Panc1 (cell line): ENCODE results near the gene CNTN5. TPM values are rescaled to one million over a fixed set of nuclear protein-coding genes. Genes with fewer than 3 reads are reported as not detected.

Experiments
- ATAC-seq: fragments of 200-7000 bp; cut with Tn5 transposase; 2 replicates; pipeline ENCODE4 v1.9.1; 2020; ENCODE audit warnings: mild to moderate bottlenecking, moderate library complexity
- BruUV-seq: library from RNA; stranded (reverse); fragments of 400-500 nt; replicated peaks from 2 replicates; lab custom pipeline; 2021; lab: Mats Ljungman, UMichigan
- CTCF ChIA-PET: fragments of 300-600 bp; sonication (Branson Sonifier 250); formaldehyde crosslinking; loops from one replicate; lab custom pipeline; 2022; ENCODE audit warnings: antibody characterized with exemption; lab: Charles Lee
- POLR2A ChIA-PET: fragments of 300-600 bp; sonication (Branson Sonifier 250); formaldehyde crosslinking; loops from one replicate; lab custom pipeline; 2022; ENCODE audit warnings: antibody characterized with exemption; lab: Charles Lee
- DNase-seq: peaks from one replicate; pipeline ENCODE4 v3.0.0-alpha.2; 2010; ENCODE audit warnings: low read depth, low spot score
- H3K27ac ChIP-seq: 2 replicates; pipeline ENCODE4 v1.5.1; 2011; ENCODE audit warnings: mild to moderate bottlenecking, low read length, inconsistent platforms
- H3K27me3 ChIP-seq: fragments of 200-500 bp; sonication (Bioruptor generic); 2 replicates; pipeline ENCODE4 v1.6.0; 2014; ENCODE audit warnings: low read length, inconsistent platforms; ENCODE audit not compliant: control insufficient read depth, insufficient read depth
- H3K36me3 ChIP-seq: fragments of 200-500 bp; sonication (Bioruptor generic); 2 replicates; pipeline ENCODE4 v1.5.1; 2014; ENCODE audit warnings: inconsistent platforms, mild to moderate bottlenecking, low read length, moderate library complexity; ENCODE audit not compliant: control insufficient read depth, insufficient read depth
- H3K4me1 ChIP-seq: 2 replicates; pipeline ENCODE4 v1.5.1; 2011; ENCODE audit warnings: inconsistent platforms, mild to moderate bottlenecking, low read length, moderate library complexity; ENCODE audit not compliant: control insufficient read depth, insufficient read depth
- H3K4me3 ChIP-seq, 2 experiments: 2 replicates each; pipeline ENCODE4 v1.5.1; 2011 to 2012; ENCODE audit warnings: low read depth in 2 of 2, low read length in 2 of 2, mild to moderate bottlenecking in 2 of 2, inconsistent platforms in 1 of 2, moderate library complexity in 1 of 2
- H3K9me3 ChIP-seq: fragments of 200-500 bp; sonication (Bioruptor generic); 2 replicates; pipeline ENCODE4 v1.5.1; 2014; ENCODE audit warnings: low read depth, mild to moderate bottlenecking, inconsistent platforms, low read length, moderate library complexity; ENCODE audit not compliant: control insufficient read depth, insufficient read depth
- POLR2AphosphoS5 ChIP-seq: IDR thresholded peaks from 2 replicates; pipeline ENCODE4 v1.6.1; 2012; ENCODE audit warnings: mild to moderate bottlenecking, low read depth, low read length, moderate library complexity
- SIN3A ChIP-seq: IDR thresholded peaks from 2 replicates; pipeline ENCODE4 v1.6.1; 2012; ENCODE audit warnings: low read depth, mild to moderate bottlenecking, low read length, moderate library complexity, borderline replicate concordance; ENCODE audit not compliant: insufficient read depth
- TCF7L2 ChIP-seq: IDR thresholded peaks from 2 replicates; pipeline ENCODE4 v1.6.1; 2011; ENCODE audit warnings: mild to moderate bottlenecking, low read depth, low read length, inconsistent platforms
- in situ Hi-C: cut with HindIII; loops from 2 replicates; pipeline ENCODE4 v1.10.0; 2016; ENCODE audit warnings: low sequenced_read_pairs, low pct_unique_long_range_greater_than_20kb
- intact Hi-C: fragments of 100-400 bp; cut with micrococcal nuclease; formaldehyde crosslinking; loops from one replicate; pipeline ENCODE4 v1.10.0; 2022; ENCODE audit not compliant: unreplicated experiment
- total RNA-seq: library from RNA; stranded (reverse); gene quantifications from one replicate; pipeline ENCODE4 v1.2.1, GENCODE V29; 2021; ENCODE audit not compliant: unreplicated experiment
- TF ChIP-seq, protein P1 (sequence below): fragments of 450-650 bp; IDR thresholded peaks from 2 replicates; pipeline ENCODE4 v1.5.1; 2017; ENCODE audit warnings: mild to moderate bottlenecking
- TF ChIP-seq, protein P2 (sequence below), 2 experiments: IDR thresholded peaks; 2 replicates each; pipeline ENCODE4 v1.6.1; 2011 to 2012; ENCODE audit warnings: low read depth in 2 of 2, control low read depth in 1 of 2, low read length in 1 of 2, mild to moderate bottlenecking in 1 of 2, moderate library complexity in 1 of 2; ENCODE audit not compliant: insufficient read depth in 1 of 2

CNTN5 gene
- total RNA-seq, 1 experiment from 2014 or later = not detected

DNA sequence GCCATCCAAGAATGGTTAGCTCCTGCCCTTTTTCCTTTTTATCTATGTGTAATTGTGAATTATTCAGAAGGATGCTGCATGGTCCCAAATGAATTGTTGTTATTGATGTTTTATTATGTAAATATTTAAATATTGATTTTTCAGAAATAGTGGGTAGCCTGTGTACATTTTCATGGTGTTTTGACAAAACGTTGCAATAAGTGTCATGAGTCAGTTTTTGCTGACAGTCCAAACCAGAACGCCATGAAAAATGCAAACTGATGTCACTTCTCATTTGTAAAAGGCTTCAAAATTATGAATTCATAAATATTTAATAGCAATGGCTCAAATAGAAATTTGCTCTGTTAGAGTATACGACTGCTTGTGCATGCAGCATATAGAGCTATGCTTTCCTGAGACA lies 422.5 kb downstream of the CNTN5 start:
- H3K27ac ChIP-seq = no peak overlapping the region
- H3K36me3 ChIP-seq = no peaks in the 10 kb centered on the region
- in situ Hi-C loops (no loop called here), intact Hi-C loops (no loop called here)
- no peak overlapping the region for H3K4me3 ChIP-seq
- DNase-seq (no peak), ATAC-seq (no peak)
- no peaks in the 10 kb centered on the region for H3K9me3 ChIP-seq
- TF ChIP-seq, protein P1, sequence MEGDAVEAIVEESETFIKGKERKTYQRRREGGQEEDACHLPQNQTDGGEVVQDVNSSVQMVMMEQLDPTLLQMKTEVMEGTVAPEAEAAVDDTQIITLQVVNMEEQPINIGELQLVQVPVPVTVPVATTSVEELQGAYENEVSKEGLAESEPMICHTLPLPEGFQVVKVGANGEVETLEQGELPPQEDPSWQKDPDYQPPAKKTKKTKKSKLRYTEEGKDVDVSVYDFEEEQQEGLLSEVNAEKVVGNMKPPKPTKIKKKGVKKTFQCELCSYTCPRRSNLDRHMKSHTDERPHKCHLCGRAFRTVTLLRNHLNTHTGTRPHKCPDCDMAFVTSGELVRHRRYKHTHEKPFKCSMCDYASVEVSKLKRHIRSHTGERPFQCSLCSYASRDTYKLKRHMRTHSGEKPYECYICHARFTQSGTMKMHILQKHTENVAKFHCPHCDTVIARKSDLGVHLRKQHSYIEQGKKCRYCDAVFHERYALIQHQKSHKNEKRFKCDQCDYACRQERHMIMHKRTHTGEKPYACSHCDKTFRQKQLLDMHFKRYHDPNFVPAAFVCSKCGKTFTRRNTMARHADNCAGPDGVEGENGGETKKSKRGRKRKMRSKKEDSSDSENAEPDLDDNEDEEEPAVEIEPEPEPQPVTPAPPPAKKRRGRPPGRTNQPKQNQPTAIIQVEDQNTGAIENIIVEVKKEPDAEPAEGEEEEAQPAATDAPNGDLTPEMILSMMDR = no peak
- TF ChIP-seq SIN3A (no peak), TCF7L2 (no peak), POLR2AphosphoS5 (no peak)
- TF ChIP-seq, protein P2, sequence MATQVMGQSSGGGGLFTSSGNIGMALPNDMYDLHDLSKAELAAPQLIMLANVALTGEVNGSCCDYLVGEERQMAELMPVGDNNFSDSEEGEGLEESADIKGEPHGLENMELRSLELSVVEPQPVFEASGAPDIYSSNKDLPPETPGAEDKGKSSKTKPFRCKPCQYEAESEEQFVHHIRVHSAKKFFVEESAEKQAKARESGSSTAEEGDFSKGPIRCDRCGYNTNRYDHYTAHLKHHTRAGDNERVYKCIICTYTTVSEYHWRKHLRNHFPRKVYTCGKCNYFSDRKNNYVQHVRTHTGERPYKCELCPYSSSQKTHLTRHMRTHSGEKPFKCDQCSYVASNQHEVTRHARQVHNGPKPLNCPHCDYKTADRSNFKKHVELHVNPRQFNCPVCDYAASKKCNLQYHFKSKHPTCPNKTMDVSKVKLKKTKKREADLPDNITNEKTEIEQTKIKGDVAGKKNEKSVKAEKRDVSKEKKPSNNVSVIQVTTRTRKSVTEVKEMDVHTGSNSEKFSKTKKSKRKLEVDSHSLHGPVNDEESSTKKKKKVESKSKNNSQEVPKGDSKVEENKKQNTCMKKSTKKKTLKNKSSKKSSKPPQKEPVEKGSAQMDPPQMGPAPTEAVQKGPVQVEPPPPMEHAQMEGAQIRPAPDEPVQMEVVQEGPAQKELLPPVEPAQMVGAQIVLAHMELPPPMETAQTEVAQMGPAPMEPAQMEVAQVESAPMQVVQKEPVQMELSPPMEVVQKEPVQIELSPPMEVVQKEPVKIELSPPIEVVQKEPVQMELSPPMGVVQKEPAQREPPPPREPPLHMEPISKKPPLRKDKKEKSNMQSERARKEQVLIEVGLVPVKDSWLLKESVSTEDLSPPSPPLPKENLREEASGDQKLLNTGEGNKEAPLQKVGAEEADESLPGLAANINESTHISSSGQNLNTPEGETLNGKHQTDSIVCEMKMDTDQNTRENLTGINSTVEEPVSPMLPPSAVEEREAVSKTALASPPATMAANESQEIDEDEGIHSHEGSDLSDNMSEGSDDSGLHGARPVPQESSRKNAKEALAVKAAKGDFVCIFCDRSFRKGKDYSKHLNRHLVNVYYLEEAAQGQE (IDR thresholded peaks at IDR 0.05; ENCODE audit: insufficient read depth in 1 of 2, low read depth in 2 of 2, low read length in 1 of 2) = no peak
- no TSS peak for BruUV-seq
- no peaks in the 10 kb centered on the region for H3K4me1 ChIP-seq
- CTCF ChIA-PET = no interaction called here
- H3K27me3 ChIP-seq = no peaks in the 10 kb centered on the region
- POLR2A ChIA-PET = no interaction called here

DNA sequence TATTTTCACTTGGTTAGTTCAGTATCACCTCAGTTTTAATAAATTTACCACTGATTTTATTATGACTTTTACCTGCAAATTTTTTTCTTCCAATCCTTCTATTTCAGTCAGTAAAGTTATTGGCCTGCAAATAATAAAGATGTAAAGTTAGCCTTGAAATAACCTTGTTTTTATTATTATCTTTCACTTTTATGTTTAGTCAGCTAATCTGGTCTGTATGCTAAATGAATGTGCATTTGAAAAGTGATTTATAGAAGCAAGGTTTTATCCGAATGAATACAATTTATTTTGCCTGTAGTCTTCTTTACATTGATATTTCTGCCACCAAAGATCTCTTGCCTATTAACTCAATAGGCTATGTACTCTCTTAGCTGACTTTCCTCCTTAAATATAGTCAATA lies 425.7 kb downstream of the CNTN5 start:
- ChIA-PET POLR2A (no interaction called here), CTCF (no interaction called here)
- Histone ChIP-seq H3K36me3 (no peaks in the 10 kb centered on the region), H3K27ac (no peak overlapping the region), H3K4me3 (no peak overlapping the region), H3K9me3 (peaks cover 9% of the 10 kb centered on the region), H3K4me1 (no peaks in the 10 kb centered on the region), H3K27me3 (no peaks in the 10 kb centered on the region)
- TF ChIP-seq POLR2AphosphoS5 = no peak
- TF ChIP-seq, protein P2 (IDR thresholded peaks at IDR 0.05; ENCODE audit: insufficient read depth in 1 of 2, low read depth in 2 of 2, low read length in 1 of 2) = no peak
- no peak for TF ChIP-seq TCF7L2
- TF ChIP-seq, protein P1 = no peak
- no peak for TF ChIP-seq SIN3A
- in situ Hi-C loops (no loop called here), intact Hi-C loops (no loop called here)
- no peak for DNase-seq
- BruUV-seq = no TSS peak
- no peak for ATAC-seq
